GM12873 (cell line): ENCODE results near the gene PPFIA4.

Source experiments
- CTCF ChIP-seq: IDR thresholded peaks from 2 replicates; pipeline ENCODE4 v1.5.1; 2012; ENCODE audit warnings: low read depth, mild to moderate bottlenecking, moderate library complexity, low read length, control low read depth; ENCODE audit not compliant: insufficient read depth; ENCODE audit errors: missing control alignments

The PPFIA4 gene

DNA sequence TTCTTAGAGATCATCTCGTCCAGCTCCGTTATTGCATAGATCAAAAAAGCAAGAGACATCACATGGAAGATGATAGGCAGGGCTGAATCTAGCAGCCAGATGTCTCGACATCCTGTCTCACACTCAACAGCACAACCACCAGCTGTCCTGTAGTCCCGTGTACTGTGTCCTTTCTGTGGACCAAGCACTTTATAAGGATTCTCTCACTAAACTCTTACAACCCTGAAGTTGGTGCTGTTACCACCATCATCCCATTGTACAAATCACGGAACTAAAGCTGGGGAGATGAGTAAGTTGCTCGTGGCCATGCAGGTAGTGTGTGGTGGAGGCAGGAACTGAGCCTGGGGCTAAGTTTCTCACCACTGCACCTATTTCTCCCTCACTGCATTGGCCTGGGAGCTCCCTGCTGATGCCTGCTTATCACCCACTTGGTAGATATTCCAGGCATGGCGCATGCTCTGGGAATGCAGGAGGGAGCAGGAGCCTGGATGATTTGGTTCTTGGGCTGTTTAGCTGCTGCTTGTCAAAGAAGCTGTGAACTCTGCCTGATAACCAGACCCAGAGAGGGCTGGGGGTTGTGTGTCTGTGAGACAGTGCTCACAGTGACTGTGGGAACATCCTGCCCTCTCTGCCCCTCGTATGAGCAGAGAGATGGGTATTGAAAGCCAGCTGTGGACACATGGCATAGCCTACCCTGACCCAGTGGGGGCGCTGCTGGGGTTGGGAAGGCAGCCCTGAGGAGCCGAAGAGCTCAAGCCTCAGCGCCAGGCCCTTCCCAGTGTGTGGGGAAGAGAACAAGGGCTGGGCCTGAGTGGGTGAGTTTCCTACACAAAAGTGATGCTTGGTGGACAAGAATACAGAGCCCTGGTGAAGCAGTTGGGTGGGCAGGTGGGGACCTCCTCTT, 13.6 kb downstream of the PPFIA4 start:
- peak; percentile 30 for TF ChIP-seq CTCF

GRCh38 chr1:203040513-203041275, 14.4 kb downstream of the PPFIA4 start:
- no peak for TF ChIP-seq CTCF

- no peak for TF ChIP-seq CTCF
Observed at GRCh38 chr1:203041351-203041932, 15.2 kb downstream of the PPFIA4 start.

DNA sequence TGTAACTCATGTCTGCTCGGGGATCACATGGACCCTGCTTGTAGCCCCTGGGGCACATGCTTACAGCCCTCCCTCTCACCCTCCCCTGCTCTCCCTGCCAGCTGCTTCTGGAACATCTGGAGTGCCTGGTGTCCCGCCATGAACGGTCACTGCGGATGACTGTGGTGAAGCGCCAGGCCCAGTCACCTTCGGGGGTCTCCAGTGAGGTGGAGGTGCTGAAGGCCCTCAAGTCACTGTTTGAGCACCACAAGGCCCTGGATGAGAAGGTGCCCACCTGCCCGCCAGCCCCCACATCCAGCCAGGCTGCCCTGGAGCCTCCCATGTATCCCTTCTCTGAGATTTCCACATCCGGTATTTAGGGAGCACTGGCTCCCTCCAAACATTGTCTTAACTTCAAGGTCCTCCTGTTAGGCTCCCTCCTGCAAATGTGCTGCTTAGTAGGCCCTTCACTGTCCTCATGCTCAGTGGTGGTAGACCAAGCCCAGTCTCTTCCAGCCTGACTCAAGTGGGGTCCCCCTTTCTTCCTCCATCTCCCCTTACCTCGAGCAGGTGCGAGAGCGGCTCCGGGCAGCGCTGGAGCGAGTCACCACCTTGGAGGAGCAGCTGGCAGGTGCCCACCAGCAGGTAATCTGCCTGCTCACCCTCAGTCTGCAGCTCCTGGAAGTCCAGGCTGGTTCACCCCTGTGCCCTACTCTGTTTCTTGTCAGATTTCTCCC, 17.7 kb downstream of the PPFIA4 start:
- TF ChIP-seq CTCF, result no peak

- no peak for TF ChIP-seq CTCF
Observed at GRCh38 chr1:203044546-203045250, 18.4 kb downstream of the PPFIA4 start.

DNA sequence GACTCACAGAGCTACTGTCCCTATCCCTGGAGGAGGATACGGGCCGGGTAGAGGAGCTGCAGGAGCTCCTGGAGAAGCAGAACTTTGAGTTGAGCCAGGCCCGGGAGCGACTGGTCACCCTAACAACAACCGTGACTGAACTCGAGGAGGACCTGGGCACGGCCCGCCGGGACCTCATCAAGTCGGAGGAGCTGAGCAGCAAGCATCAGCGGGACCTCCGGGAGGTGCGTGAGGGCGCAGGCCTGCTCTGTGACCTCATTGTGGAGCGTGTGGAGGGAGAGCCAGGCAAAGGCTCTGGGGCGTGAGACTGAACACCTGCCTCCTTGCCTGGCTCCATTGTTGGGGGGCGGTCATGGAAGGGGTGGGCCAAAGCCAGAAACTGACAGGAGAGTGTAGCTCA, 19.0 kb downstream of the PPFIA4 start:
- no peak for TF ChIP-seq CTCF
